Measurements from ENCODE around the gene ARHGEF10L.

DNA sequence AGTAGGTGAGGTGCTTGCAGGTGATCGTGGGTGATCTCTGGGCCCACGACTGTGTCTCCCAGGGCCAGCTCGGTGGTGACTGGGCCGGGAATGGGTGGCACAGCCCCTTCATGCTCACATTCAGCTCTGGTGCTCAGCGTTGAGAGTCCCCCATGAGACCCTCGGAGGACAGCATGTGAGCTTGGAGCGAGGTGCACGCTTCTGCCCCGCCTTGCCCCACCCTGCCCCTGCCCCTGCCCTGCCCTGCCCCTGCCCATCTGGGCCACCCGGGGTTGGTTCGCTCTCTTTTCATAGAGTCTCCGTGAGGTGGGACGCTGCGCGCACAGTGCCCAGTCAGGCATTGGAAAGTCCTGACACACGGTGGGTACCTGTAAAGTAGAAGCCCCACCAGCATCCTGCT, 140.4 kb downstream of the ARHGEF10L start:
- no peak for TF ChIP-seq CTCF (IDR thresholded peaks at IDR 0.05)
- no peak for TF ChIP-seq POLR2A (IDR thresholded peaks at IDR 0.05)
- no peak for TF ChIP-seq POLR2AphosphoS5 (IDR thresholded peaks at IDR 0.05)
